ENCODE data around the gene FOXP1.
"Not testable (repeated sequence)": the region's sequence is repeated elsewhere in the genome, so short reads cannot be mapped to it uniquely, and the experiment has no call there.

The FOXP1 gene

DNA sequence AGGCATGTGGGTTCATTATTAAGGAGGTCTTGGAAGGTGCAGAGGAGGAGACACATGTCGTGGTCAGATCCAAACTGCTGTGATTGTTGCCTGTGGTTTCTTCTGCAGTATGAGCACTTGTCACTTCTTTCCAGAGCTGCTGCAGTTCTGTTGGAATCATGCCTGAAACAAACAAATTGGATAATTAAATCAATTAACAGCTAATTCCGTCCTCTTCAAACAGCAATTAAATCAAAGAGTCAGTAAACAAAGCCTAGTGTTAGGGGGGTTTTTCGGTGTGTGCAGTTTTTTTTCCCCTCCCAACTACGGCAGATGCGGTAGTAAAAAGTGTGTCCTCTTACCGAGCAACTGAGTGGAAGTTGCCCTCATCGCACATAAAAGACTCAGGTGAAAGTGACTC is 542.2 kb downstream of the FOXP1 start:
- no peak for DNase-seq

DNA sequence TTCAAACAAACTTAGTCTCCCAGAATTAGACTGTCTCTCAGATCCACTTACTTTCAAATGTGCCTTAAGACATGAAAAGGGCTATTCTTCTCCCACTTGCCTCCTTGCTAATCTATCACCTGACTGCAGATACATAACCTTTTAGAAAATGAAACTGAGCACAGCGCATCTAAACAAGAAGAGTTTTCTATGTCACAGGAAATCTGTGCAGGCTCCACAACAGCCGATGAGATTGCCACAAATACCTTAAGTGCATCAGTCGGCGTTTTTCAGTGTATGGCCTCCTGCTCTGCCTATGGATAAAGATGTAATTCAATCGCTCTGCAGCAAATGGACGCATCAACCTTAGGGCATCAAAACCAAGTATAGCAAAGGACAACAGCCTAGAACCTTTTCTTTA is 544.2 kb downstream of the FOXP1 start:
- DNase-seq = no peak

- no peak for DNase-seq
Measured at GRCh38 chr3:71037775-71038174, 545.8 kb downstream of the FOXP1 start.

DNA sequence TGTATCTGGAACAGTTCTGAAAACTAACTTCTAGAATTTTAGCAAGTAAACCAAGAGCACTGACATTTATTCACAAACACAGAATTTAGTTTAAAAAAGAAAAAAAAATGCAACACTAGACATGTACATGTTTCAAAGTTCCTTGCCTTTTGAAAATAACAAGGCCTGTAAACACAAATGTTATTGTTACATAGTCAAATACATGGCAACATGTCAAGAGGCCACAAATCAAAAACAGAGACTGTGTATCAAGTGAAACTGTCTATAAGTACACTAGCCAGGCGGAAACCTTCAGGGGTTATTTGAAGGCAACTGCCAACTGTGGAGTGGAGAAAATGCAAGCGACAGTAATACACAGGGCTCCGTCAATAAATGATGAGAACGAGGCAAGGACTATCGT is 547.6 kb downstream of the FOXP1 start:
- DNase-seq = no peak

GRCh38 chr3:71035314-71035713 is 548.2 kb downstream of the FOXP1 start:
- no peak for DNase-seq

DNA sequence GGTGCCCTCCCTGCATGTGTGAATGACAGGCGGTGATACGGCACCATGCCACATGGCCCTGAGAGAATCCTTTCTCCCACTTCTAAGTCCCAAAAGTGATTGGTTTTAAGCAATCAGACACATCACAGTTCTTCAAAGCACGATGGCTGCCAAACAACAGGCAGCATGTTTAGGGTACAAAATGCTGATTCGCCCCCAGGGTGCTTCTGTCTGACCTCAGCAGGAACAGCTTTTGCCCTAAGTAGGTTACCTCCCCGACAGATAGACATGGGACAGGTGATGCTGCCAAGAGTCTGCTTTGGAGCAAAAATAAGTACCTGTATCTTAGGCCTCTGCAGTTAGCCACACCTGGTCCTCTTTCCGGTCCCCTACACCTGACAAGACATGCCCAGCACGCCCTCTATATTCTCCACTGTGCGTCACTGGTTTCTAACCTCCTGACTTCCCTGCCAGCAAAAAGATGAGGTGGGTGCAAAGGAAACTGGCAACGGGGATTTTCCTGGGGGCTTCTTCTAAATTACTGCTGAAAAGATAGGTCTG is 549.8 kb downstream of the FOXP1 start:
- no peak for DNase-seq

- no peak for DNase-seq
Measured at GRCh38 chr3:71031914-71032521, 551.5 kb downstream of the FOXP1 start.

DNA sequence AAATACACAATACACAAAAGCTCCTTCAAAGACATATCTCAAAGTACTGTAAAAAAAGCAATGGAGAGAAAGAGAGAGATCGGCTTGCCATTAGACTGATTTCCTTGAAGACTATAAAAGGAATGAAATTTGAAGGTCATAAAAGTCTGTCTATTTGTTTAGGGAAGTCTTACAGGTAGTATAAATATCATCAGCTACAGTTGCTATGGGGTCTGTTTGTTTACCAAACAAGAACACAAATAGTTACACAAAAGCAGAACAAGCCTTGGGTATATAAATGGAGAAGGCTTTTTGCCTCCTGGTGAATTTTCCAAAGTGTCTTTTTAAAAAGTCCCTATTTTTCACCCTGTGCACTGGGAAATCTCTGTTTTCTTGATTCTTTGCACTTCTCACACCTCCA is 552.3 kb downstream of the FOXP1 start:
- no peak for DNase-seq

GRCh38 chr3:71030748-71031147 is 552.8 kb downstream of the FOXP1 start:
- no peak for DNase-seq

DNA sequence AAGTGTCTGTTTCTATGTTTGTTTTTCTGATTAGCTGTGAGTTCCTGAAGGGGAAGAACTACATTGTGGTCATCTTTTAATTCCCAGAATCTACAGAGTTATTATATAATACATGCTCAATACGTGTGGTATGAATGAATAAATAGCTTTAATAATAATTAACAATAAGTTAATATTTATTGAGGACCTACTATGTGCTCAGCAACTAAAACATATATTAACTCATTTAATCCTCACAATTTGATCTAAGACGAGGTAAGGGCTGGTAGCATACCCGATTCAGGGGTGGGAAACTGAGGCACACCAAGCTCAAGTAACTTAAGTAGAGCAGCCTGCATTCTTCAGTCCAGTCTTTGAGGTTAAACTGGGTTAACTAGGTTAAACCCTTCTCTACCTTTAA is 553.8 kb downstream of the FOXP1 start:
- DNase-seq = no peak

- no peak for DNase-seq
Measured at GRCh38 chr3:71028802-71029201, 554.7 kb downstream of the FOXP1 start.

DNA sequence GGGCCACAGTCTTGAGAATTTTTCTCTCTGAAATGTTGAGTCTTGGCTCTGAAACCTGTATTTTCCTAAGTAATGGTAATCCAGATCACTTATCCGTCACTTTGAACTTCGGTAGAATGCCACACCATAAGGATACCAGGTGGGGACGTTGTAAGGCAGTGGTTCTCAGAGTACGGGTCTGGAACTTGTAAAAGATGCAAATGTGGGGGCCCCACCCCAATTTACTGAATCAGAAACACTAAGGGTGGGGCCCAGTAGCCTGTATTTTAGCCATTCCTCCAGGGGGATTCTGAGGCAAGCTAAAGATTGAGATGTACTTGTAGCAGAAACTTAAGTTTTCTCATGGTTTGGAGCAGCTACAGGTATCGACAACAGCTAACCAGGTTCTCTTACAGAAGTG is 555.3 kb downstream of the FOXP1 start:
- DNase-seq = no peak

DNA sequence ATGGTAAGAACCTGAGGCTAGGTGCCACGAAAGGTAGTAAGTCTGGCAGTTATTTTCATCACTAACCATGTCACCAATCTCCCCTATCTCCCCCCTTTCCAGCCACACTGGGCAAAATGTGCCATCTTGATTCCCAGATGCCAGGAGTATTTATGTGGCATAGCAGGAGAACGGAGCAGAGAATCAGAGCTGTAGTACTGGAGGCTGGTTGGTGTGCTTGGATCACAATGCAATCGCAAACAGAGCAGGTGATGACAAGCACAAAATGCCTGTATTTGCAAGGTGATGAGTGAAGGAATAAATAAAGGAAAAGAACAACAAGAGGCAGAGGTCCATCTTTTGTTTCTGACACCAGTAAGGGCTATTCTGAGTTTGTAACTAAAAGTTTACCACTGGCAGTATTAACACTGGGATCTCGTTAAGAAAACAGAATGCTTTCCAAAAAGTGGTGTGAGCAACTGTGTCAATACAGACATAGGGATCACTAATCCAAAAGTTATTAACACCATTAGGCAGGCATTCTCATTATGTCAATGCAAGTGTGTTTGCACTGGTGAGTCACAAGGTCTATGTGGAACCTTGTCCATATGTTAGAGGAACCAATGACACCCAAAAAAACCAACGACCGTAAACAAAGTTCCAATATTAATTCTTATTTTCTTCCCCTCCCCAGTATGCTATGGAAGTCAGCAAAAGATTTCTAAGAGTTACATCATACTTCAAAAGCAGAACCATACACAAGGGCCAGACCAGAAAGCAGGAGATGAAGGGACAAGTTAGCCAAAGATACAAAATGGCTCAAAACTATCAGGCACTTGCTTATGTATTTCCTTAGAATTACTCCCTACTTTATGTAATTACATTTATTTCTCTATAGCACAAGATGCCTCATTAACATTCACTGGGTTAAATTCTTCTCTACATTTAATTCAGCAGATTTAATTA is 556.6 kb downstream of the FOXP1 start:
- no peak for DNase-seq

GRCh38 chr3:71025516-71025915 is 558.0 kb downstream of the FOXP1 start:
- DNase-seq = no peak

DNA sequence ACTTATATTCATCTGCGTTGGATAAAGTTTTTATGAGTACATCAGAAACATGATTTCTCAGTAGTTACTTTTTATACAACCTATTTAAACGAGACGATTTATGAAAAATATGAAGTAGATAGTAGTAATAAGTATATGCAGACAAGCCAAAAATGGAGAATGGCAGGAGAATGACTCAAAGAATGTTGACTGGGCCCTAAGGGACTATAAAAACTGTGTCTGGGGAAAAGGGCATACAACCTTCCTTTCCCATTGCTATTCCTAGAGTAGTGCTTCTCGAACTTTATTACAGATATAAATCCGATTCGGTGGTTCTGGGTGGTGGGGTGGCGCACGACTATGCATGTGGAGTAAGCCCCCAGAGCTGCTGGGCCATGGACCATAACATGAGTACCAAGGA is 558.5 kb downstream of the FOXP1 start:
- no peak for DNase-seq

- DNase-seq = no peak
Measured at GRCh38 chr3:71022551-71023335, 560.8 kb downstream of the FOXP1 start.

- no peak for DNase-seq
Measured at GRCh38 chr3:71018799-71019198, 564.7 kb downstream of the FOXP1 start.

DNA sequence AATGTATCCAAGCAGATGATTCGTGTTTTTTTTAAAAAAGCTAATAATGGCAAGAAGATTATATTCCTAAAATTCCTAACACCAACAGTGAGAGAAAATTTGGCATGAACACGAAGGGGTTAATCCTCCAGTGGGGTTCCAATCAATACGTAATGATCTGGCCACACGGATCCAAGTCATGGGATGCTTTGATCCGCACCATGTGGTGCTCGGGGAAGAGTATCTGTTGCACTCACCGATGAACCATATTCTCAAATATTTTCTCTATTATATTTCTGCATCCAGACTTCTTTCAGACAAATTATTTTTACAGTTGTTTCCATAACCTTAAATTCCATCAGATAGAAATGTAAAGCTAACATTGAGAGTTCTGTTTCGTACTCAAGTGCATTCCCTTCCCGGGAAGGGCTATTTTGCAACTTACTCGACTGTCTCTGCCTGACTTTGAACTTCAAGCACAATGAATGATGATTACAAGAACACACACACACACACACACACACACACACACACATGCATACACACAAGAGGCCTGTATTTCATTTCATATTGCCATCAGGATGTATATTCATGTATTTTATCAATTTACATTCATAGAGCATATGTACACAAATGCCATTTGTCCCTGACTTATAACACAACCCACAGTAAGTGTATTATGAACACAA is 567.2 kb downstream of the FOXP1 start:
- DNase-seq = no peak

- not testable (repeated sequence) for DNase-seq
Measured at GRCh38 chr3:71014616-71015015, 568.9 kb downstream of the FOXP1 start.

DNA sequence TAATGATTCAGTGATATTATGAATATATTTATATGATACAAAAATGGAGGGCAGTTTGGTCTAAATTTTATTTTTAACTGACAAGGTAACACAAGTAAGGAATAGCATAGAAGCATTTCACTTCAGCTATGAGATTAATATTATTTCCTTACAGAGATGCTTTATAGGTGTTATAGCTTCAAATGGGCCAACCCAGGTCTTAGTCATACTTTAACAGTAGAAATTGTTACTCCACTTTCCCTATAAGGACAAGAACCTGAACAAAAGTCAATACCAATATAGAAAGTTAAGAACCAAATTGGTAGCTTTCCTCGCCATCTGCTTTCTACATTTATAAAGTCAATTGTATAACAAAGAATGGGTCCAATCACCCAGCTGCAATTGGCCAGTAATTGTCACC is 570.6 kb downstream of the FOXP1 start:
- no peak for DNase-seq

GRCh38 chr3:71011565-71012287 is 571.8 kb downstream of the FOXP1 start:
- no peak for DNase-seq
